SU-DHL-6 (cell line): ENCODE results near the gene OR52I2.
A peak's percentile ranks its signal among the peaks of the same experiment; 100 is the strongest.

Experiments
- H2AFZ ChIP-seq: fragments of 200-600 bp; sonication (generic); 2 replicates; pipeline ENCODE4 v1.6.1; 2014; ENCODE audit warnings: low read depth, mild to moderate bottlenecking, moderate library complexity, mixed read lengths, antibody characterized with exemption, low read length; ENCODE audit not compliant: severe bottlenecking
- H3F3A ChIP-seq: fragments of 200-600 bp; shearing (Covaris generic); 2 replicates; pipeline ENCODE4 v1.6.0; 2016; ENCODE audit warnings: antibody characterized with exemption, mild to moderate bottlenecking; ENCODE audit not compliant: insufficient read depth
- H3K27ac ChIP-seq: fragments of 200-600 bp; sonication (generic); 2 replicates; pipeline ENCODE4 v1.5.1; 2016; ENCODE audit warnings: low read depth, mild to moderate bottlenecking, low read length, moderate library complexity, mixed read lengths
- H3K27me3 ChIP-seq: fragments of 200-600 bp; sonication (generic), shearing (Covaris generic); 2 replicates; pipeline ENCODE4 v1.6.0; 2014; ENCODE audit warnings: mild to moderate bottlenecking, low read length
- H3K36me3 ChIP-seq: fragments of 200-600 bp; sonication (generic); 2 replicates; pipeline ENCODE4 v1.6.1; 2014; ENCODE audit warnings: mild to moderate bottlenecking, low read length, mixed read lengths
- H3K4me2 ChIP-seq: fragments of 300-600, 200-600 bp; shearing (Covaris generic), sonication (generic); 2 replicates; pipeline ENCODE4 v1.6.0; 2014; ENCODE audit warnings: low read length, low read depth, mild to moderate bottlenecking; ENCODE audit not compliant: poor library complexity, severe bottlenecking
- H3K4me3 ChIP-seq: fragments of 200-600 bp; sonication (generic); 2 replicates; pipeline ENCODE4 v1.5.1; 2014; ENCODE audit warnings: antibody characterized with exemption, low read length, mild to moderate bottlenecking, mixed read lengths; ENCODE audit not compliant: insufficient read depth, poor library complexity, severe bottlenecking
- H3K79me2 ChIP-seq: fragments of 200-600 bp; sonication (generic); 2 replicates; pipeline ENCODE4 v1.6.1; 2014; ENCODE audit warnings: mild to moderate bottlenecking, low read length, moderate library complexity; ENCODE audit not compliant: insufficient read depth
- H3K9ac ChIP-seq: fragments of 200-600 bp; sonication (generic); 2 replicates; pipeline ENCODE4 v1.7.0; 2014; ENCODE audit warnings: mild to moderate bottlenecking, low read length
- H3K9me2 ChIP-seq: fragments of 200-600 bp; sonication (generic); replicated peaks from 2 replicates; pipeline ENCODE4 v1.6.1; 2014; ENCODE audit warnings: low read length; ENCODE audit not compliant: insufficient read depth
- H3K9me3 ChIP-seq: fragments of 200-600 bp; sonication (generic); 2 replicates; pipeline ENCODE4 v1.6.1; 2014; ENCODE audit warnings: low read length, mixed read lengths; ENCODE audit not compliant: insufficient read depth
- H4K20me1 ChIP-seq: fragments of 200-600 bp; sonication (generic); 2 replicates; pipeline ENCODE4 v1.6.1; 2014; ENCODE audit warnings: low read depth, mild to moderate bottlenecking, antibody characterized with exemption, low read length, moderate library complexity, mixed read lengths
- CTCF ChIP-seq: fragments of 200-600 bp; sonication (generic); IDR thresholded peaks from one replicate; pipeline ENCODE4 v1.5.1; 2017; ENCODE audit warnings: antibody characterized with exemption, mild to moderate bottlenecking, low read length, moderate library complexity; ENCODE audit not compliant: insufficient read depth, poor library complexity, severe bottlenecking
- EZH2phosphoT487 ChIP-seq: fragments of 200-600 bp; sonication (generic), shearing (Covaris generic); conservative IDR thresholded peaks from 2 replicates; pipeline ENCODE4 v1.6.1; 2018; ENCODE audit warnings: mild to moderate bottlenecking, antibody characterized with exemption, low read length, moderate library complexity, mixed read lengths

Gene OR52I2

GRCh38 chr11:4551346-4551979 is 30.1 kb upstream of the OR52I2 start:
- Histone ChIP-seq H3K27me3 (no peaks in the 10 kb centered on the region; the same call in 1 of the 2 replicates), H3K4me2 (no peak overlapping the region), H3K36me3 (no peaks in the 10 kb centered on the region), H3K9me2 (no peaks in the 10 kb centered on the region), H4K20me1 (no peaks in the 10 kb centered on the region), H2AFZ (no peak overlapping the region), H3K79me2 (no peaks in the 10 kb centered on the region), H3K27ac (no peak overlapping the region), H3K9me3 (no peaks in the 10 kb centered on the region), H3K4me3 (no peak overlapping the region), H3K9ac (no peak overlapping the region), H3F3A (no peaks in the 10 kb centered on the region)
- TF ChIP-seq CTCF (peak; percentile 55), EZH2phosphoT487 (no peak)

DNA sequence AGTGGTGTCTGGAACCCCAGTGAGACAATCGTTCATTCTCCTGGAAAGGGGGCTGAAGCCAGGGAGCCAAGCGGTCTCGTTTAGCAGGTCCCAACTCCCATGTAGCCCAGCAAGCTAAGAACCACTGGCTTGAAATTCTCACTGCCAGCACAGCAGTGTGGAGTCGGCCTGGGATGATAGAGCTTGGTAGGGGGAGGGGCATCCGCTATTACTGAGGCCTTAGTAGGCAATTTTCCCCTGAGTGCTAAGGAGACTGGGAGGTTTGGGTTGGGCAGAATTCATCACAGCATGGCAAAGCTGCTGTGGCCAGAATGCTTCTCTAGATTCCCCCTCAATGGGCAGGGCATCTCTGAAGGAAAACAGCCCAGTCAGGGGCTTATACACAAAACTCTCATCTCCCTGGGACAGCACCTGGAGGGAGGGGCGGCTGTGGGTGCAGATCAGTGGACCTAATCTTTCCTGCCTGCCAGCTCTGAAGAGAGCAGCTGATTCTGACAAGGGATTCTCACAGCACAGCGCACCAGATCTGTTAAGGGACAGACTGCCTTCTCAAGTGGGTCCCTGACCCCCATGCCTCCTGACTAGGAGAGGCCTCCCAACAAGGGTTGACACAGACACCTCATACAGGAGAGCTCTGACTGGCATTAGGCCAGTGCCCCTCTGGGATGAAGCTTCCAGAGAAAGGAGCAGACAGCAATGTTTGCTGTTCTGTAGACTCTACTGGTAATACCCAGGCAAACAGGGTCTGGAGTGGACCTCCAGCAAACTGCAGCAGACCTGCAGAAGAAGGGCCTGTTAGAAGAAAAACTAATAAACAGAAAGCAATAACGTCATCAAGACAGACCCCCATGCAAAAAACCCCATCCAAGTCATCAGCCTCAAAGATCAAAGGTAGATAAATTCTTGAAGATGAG is 21.8 kb upstream of the OR52I2 start:
- Histone ChIP-seq H3K9me2 (no peaks in the 10 kb centered on the region), H3F3A (no peaks in the 10 kb centered on the region), H3K4me3 (no peak overlapping the region), H3K27ac (no peak overlapping the region), H3K36me3 (no peaks in the 10 kb centered on the region), H3K9me3 (no peaks in the 10 kb centered on the region; the same call in 1 of the 2 replicates), H3K9ac (no peak overlapping the region), H2AFZ (no peak overlapping the region), H3K4me2 (no peak overlapping the region), H3K27me3 (no peaks in the 10 kb centered on the region; the same call in 1 of the 2 replicates), H4K20me1 (no peaks in the 10 kb centered on the region), H3K79me2 (no peaks in the 10 kb centered on the region)
- TF ChIP-seq CTCF (no peak), EZH2phosphoT487 (no peak)

DNA sequence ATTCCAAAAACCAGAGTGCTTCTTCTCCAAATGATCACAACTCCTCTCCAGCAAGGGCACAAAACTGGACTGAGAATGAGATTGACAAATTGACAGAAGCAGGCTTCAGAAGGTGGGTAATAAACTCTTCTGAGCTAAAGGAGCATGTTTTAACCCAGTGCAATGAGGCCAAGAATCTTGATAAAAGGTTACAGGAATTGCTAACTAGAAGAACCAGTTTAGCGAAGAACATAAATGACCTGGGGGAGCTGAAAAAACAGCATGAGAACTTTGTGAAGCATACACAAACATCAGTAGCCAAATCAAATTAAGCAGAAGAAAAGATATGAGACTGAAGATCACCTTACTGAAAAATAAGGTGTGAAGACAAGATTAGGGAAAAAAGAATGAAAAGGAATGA is 21.1 kb upstream of the OR52I2 start:
- H3K4me2 ChIP-seq: no peak overlapping the region
- H3K79me2 ChIP-seq: no peaks in the 10 kb centered on the region
- H3K4me3 ChIP-seq: no peak overlapping the region
- no peak overlapping the region for H2AFZ ChIP-seq
- TF ChIP-seq CTCF (no peak), EZH2phosphoT487 (no peak)
- H3K27me3 ChIP-seq: no peaks in the 10 kb centered on the region; the same call in 1 of the 2 replicates
- no peaks in the 10 kb centered on the region for H3F3A ChIP-seq
- no peak overlapping the region for H3K9ac ChIP-seq
- no peaks in the 10 kb centered on the region for H4K20me1 ChIP-seq
- no peaks in the 10 kb centered on the region; the same call in 1 of the 2 replicates for H3K9me3 ChIP-seq
- no peaks in the 10 kb centered on the region for H3K36me3 ChIP-seq
- no peak overlapping the region for H3K27ac ChIP-seq
- no peaks in the 10 kb centered on the region for H3K9me2 ChIP-seq
